ENCODE measurements around the gene NRDE2.

The NRDE2 gene, protein sequence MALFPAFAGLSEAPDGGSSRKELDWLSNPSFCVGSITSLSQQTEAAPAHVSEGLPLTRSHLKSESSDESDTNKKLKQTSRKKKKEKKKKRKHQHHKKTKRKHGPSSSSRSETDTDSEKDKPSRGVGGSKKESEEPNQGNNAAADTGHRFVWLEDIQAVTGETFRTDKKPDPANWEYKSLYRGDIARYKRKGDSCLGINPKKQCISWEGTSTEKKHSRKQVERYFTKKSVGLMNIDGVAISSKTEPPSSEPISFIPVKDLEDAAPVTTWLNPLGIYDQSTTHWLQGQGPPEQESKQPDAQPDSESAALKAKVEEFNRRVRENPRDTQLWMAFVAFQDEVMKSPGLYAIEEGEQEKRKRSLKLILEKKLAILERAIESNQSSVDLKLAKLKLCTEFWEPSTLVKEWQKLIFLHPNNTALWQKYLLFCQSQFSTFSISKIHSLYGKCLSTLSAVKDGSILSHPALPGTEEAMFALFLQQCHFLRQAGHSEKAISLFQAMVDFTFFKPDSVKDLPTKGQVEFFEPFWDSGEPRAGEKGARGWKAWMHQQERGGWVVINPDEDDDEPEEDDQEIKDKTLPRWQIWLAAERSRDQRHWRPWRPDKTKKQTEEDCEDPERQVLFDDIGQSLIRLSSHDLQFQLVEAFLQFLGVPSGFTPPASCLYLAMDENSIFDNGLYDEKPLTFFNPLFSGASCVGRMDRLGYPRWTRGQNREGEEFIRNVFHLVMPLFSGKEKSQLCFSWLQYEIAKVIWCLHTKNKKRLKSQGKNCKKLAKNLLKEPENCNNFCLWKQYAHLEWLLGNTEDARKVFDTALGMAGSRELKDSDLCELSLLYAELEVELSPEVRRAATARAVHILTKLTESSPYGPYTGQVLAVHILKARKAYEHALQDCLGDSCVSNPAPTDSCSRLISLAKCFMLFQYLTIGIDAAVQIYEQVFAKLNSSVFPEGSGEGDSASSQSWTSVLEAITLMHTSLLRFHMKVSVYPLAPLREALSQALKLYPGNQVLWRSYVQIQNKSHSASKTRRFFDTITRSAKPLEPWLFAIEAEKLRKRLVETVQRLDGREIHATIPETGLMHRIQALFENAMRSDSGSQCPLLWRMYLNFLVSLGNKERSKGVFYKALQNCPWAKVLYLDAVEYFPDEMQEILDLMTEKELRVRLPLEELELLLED

DNA sequence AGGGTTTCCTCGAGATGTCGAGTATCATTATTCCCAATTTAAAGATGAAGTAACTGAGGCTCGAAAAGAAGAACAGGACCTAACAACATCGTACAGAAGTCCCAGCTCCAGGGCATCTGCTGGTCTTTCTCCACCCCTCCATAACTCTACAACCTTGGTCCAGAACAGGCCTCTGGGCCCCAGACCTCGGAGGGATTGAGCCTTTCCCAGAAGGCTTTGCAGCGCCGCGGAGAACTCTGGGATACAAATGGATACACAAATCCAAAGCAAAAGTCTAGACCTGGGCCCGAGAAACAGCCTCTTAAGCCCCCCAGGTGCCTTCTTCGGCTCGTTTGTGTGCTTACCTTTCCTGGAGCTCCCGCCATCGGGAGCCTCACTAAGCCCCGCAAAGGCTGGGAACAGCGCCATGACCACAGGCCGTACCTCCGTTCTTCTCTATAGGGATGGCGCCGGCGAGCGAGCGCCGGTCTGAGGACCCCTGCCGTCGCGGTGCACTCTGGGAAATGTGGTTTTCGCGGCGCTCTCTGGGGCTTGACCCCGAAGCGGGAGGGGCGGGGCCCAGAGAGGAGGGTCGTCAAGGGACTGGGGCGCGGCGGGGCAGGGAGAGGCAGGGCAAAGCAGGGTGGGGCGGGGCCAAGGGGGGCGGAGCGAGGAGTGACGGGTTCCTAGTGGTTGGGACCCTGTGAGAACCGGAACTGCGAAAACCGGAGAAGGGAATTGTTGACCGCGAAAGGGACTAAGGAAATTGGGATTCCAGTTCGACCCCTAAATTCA, at the start of gene NRDE2:
Gene NRDE2, minus strand, starts transcription at position 445 of the 774 bp plus-strand sequence. Its CDS starts 37 bp downstream, at position 408.
- DNase-seq (ENCODE audit: low spot score): peak; percentile 96

- no peak for DNase-seq (ENCODE audit: low spot score)
Observed at GRCh38 chr14:90381011-90381786, 49.5 kb upstream of the NRDE2 start.

DNA sequence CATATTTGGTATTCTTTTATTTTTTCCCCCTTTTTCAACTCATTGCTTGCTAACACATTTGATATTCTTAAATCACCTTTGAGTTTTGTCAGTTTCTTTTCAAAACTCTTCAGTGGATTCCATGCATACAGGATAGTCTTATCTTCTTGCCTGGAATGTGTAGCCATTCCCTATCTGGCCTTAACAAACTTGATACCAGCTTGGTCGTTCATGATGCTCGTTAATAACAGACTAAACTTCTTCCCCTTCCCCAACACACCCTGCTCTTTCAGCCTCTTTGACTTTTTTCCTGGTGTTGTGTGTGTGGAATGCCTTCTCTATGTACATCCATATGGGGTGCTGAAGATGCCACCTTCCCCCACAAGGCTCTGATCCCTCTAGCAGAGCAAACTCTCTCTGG, 47.4 kb upstream of the NRDE2 start:
- no peak for DNase-seq (ENCODE audit: low spot score)

DNA sequence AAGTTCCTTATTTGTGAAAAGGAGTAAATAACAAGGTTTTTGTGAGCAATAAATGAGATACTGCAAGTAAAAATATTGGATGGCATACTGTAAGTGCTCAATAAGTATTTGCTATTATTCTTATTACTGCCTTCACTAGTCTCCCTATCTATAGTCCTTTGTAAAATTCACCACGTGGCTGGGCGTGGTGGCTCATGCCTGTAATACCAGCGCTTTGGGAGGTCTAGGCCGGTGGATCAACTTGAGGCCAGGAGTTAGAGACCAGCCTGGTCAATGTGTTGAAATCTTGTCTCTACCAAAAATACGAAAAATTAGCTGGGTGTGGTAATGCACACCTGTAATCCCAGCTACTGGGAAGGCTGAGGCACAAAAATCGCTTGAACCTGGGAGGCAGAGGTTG, 46.5 kb upstream of the NRDE2 start:
- DNase-seq (ENCODE audit: low spot score): no peak

DNA sequence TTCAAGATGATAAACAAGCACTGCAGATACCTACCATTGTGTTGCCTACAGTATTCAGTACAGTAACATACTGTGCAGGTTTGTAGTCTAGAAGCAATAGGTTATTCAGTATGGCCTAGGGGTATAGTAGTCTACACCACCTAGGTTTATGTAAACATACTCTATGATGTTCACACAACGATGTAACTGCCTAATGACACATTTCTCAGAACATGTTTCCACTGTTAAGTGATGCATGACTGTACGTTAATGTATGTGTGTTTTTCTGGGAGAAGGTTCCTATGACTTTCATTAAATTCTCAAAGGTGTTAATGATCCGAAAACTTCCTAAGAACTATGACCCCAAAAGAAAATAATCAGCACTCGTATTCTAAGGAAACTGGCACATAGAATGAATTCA, 44.2 kb upstream of the NRDE2 start:
- DNase-seq (ENCODE audit: low spot score): no peak

DNA sequence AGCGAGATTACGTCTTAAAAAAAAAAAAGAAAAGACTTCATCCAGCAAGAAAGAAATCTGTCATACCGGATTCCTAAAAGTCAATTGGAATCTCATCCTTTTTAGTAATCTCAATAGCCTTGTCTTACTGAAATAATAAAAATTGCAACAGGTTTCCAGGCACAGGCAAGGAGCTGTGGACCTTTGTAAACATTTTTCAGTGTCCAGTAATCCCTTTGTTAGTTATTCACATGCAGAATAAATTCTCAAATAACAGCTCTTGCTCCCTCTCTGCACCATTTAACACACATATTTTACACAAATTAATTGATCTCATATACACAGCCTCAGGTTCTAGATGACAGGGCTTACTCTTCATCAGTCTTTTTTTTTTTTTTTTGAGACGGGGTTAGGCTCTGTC, 43.1 kb upstream of the NRDE2 start:
- no peak for DNase-seq (ENCODE audit: low spot score)

- no peak for DNase-seq (ENCODE audit: low spot score)
Observed at GRCh38 chr14:90373887-90374286, 42.1 kb upstream of the NRDE2 start.

DNA sequence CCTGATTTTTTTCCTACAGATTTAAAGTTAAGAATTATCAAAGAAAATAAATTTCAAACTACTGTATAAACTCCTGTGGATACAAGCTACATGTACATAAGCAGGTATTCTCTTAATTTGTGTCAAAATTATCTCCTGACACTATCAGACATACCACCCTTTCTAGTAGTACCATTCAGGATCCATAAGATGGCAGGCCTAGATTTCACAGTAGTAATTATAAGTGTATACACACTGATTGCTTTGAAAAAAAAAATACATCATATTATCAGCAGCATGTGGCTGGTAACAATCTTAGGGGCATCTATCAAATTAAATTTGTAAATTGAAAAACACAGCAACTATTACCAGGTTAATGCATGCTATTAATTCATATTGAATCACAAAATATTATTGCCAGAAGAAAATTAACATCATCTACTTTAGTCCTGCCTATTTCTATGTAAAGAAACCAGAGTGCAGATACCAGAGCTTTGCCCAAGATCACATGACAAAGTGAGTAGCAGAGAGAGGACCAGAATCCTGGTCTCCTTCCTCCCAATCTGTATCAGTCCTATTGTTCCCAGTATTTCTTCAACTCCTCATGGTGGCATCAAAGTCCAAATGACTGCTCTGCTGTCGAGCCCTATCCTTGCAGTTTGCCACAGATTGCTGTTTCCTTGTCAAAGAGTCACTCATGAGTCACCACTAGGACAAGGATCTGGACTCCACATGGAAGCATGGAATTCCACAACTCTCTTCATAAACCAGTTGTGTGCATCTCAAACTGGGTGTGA, 37.4 kb upstream of the NRDE2 start:
- DNase-seq (ENCODE audit: low spot score): no peak

- DNase-seq (ENCODE audit: low spot score): no peak
Observed at GRCh38 chr14:90362558-90362896, 30.8 kb upstream of the NRDE2 start.

DNA sequence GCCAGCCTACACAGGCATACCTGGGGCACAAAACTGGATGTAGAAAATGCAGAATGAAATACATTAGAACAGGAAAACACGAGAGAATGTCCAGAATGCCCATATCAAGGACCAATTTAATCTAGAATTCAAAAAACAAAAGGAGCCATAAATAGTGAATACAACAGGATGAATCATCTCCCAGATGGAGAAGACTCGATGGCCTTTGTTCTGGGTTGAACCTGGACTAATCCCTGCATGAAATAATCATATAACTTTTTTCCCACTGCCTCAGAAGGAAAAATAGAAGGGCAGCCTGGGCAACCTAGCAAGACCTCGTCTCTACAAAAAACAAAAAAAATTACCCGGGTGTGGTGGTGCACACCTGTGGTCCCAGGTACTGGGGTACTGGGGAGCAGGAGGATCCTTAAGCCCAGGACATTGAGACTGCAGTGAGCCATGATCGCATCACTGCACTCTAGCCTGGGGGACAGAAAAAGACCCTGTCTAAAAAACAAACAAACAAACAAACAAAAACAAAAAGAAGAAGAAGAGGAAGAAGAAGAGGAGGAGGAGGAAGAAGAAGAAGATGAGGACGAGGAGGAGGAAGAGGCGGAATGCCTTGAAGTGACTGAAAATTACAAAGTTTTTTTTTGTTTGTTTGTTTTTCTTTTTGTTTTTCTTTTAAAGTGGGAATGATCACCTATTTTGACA, 30.3 kb upstream of the NRDE2 start:
- DNase-seq (ENCODE audit: low spot score): no peak

DNA sequence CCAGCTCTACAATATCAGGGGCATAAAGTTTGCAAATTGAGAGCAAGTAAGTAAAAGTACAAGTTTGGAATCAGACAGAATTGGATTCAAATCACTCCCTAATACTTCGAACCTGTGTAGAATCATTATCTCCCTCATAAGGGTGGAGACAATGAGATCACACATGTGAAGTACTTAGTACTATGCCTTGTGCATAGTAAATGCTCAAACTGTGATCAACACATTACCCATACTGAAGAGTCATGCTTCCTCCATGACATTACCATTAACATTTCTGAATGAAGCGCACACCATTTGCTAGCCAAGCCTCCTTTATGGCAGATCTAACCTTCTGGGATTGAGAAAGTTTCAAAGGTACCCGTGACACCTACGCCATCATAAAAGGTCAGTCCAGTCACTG, 26.6 kb upstream of the NRDE2 start:
- DNase-seq (ENCODE audit: low spot score): no peak

DNA sequence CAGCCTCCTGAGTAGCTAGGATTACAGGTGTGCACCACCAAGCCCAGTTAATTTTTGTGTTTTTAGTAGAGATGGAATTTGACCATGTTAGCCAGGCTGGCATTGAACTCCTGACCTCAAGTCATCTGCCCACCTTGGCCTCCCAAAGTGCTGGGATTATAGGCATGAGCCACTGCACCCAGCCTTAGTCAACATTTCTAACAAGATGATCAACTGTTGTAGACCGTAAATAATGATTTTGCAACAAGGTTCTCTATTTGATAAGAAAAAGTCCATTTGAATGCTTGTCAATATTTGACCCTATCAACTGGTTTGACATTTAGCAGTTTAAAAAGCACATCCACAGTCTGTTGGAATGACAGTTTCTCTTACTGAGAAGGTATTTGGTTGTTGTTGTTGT, 25.2 kb upstream of the NRDE2 start:
- DNase-seq (ENCODE audit: low spot score): no peak

GRCh38 chr14:90355540-90356518, 24.1 kb upstream of the NRDE2 start:
- DNase-seq (ENCODE audit: low spot score): no peak

DNA sequence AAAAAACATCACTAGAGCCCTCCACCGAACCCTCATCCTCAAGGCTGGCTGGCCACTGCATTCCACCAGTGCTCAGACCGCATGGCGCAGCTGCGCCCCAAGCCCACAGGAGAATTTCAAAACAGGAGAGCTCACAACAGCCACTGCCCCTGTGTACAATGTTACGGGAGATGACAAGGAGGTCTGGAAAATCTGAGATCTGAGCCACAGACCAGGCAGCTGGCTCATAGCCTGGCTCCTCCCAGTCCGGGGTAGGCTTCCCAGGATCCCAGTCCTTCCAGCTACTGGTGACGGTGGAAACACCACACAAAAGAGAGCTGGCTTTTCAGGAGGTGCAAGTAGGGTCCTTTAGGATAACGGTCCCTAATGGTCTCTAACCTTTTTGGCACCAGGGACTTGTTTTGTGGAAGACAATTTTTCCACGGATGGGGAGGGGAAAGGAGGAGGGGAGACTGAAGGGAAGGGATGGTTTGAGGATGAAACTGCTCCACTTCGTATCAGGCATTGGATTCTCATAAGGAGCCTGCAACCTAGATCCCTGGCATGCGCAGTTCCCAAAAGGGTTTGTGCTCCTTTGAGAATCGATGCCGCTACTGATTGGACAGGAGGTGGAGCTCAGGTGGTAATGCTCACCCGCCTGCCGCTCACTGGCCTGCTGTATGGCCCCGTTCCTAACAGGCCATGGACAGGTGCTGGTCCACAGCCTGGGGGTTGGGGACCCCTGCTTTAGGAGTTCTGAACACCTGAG, 23.0 kb upstream of the NRDE2 start:
- no peak for DNase-seq (ENCODE audit: low spot score)

DNA sequence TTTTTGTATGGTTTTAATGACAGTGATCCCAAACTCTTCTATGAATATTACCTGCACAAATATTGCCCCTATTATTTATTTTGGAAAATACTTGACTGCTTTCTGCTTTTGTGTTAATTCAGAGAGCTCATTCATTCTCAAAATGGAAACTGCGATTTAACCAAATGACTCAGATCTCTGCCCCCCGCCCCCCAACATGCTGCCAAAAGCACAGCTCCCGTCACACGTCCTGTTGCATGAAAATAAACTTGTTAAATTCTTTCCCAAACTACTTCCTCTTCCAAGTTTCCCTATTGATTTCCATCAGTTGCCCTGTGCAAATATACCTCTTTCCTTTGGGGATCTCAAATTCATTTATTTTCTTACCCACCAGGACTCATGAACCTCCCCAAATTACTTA, 18.0 kb upstream of the NRDE2 start:
- DNase-seq (ENCODE audit: low spot score): no peak

- no peak for DNase-seq (ENCODE audit: low spot score)
Observed at GRCh38 chr14:90348270-90348669, 16.5 kb upstream of the NRDE2 start.

DNA sequence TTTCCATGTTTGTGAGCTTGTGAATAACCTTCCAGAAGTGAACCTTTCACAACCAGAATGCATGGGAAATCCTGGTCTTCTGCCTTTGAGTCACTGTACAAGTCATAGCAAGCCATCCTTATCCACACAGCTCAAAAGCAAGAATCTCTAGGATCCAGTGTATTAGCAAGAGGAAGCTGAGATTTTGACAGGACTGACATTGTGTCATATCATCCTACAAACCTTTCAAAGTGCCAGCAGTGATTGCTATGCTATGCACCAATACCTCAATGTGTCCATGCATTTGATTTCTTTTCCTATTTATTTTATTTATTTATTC, 13.5 kb upstream of the NRDE2 start:
- no peak for DNase-seq (ENCODE audit: low spot score)
